PC-3 (cell line): Measurements from ENCODE around the gene SCMH1. TPM values are rescaled to one million over a fixed set of nuclear protein-coding genes. Genes with fewer than 3 reads are reported as not detected.
A peak's percentile ranks its signal among the peaks of the same experiment; 100 is the strongest.

Source experiments
- ATAC-seq: fragments of 200-7000 bp; cut with Tn5 transposase; 2 replicates; pipeline ENCODE4 v1.9.1; 2020; ENCODE audit warnings: mild to moderate bottlenecking, moderate library complexity
- BruUV-seq: library from RNA; stranded (reverse); fragments of 400-500 nt; replicated peaks from 2 replicates; lab custom pipeline; 2021; lab: Mats Ljungman, UMichigan
- CTCF ChIA-PET: fragments of 300-600 bp; sonication (Branson Sonifier 250); formaldehyde crosslinking; loops from one replicate; lab custom pipeline; 2022; ENCODE audit warnings: antibody characterized with exemption; lab: Charles Lee
- POLR2A ChIA-PET: fragments of 300-600 bp; sonication (Branson Sonifier 250); formaldehyde crosslinking; loops from one replicate; lab custom pipeline; 2022; ENCODE audit warnings: antibody characterized with exemption; ENCODE audit not compliant: unreplicated experiment; lab: Charles Lee
- DNase-seq: peaks from one replicate; pipeline ENCODE4 v3.0.0-alpha.2; 2015
- H2AFZ ChIP-seq: fragments of 300-600 bp; sonication (generic); 2 replicates; pipeline ENCODE4 v1.6.0; 2016; ENCODE audit warnings: antibody characterized with exemption, low read length
- H3F3A ChIP-seq: fragments of 300-600 bp; sonication (generic); one replicate; pipeline ENCODE4 v1.6.0; 2017; ENCODE audit warnings: antibody characterized with exemption, low read length, control low read depth, mild to moderate bottlenecking; ENCODE audit not compliant: unreplicated experiment
- H3K27ac ChIP-seq: fragments of 300-600 bp; sonication (generic); 2 replicates; pipeline ENCODE4 v1.5.1; 2016; ENCODE audit warnings: mild to moderate bottlenecking, low read length
- H3K27me3 ChIP-seq: fragments of 300-600 bp; sonication (generic); 2 replicates; pipeline ENCODE4 v1.6.1; 2016; ENCODE audit warnings: low read length, mixed read lengths
- H3K36me3 ChIP-seq: fragments of 300-600 bp; sonication (generic); 2 replicates; pipeline ENCODE4 v1.6.1; 2016; ENCODE audit warnings: low read depth, mixed run types, low read length, mixed read lengths
- H3K4me1 ChIP-seq: fragments of 300-600 bp; sonication (generic); 2 replicates; pipeline ENCODE4 v1.5.1; 2016; ENCODE audit warnings: low read length; ENCODE audit not compliant: insufficient read depth
- H3K4me2 ChIP-seq: fragments of 300-600 bp; sonication (generic); 2 replicates; pipeline ENCODE4 v1.6.0; 2016; ENCODE audit warnings: low read length
- H3K4me3 ChIP-seq: fragments of 300-600 bp; sonication (generic); 2 replicates; pipeline ENCODE4 v1.5.1; 2016; ENCODE audit warnings: mild to moderate bottlenecking, low read length, mixed read lengths
- H3K79me2 ChIP-seq: fragments of 300-600 bp; sonication (generic); 2 replicates; pipeline ENCODE4 v1.6.1; 2017; ENCODE audit warnings: low read length, mixed read lengths
- H3K9ac ChIP-seq: fragments of 300-600 bp; sonication (generic); 2 replicates; pipeline ENCODE4 v1.6.0; 2016; ENCODE audit warnings: mild to moderate bottlenecking, low read length
- H3K9me2 ChIP-seq: fragments of 300-600 bp; sonication (generic); replicated peaks from 2 replicates; pipeline ENCODE4 v1.6.1; 2016; ENCODE audit warnings: mixed run types, low read length, mixed read lengths
- H3K9me3 ChIP-seq: fragments of 300-600 bp; sonication (generic); 2 replicates; pipeline ENCODE4 v1.6.1; 2016; ENCODE audit warnings: low read length, mixed read lengths
- H4K20me1 ChIP-seq: fragments of 300-600 bp; sonication (generic); 2 replicates; pipeline ENCODE4 v1.6.1; 2016; ENCODE audit warnings: low read length, mixed read lengths
- EZH2 ChIP-seq: fragments of 300-600 bp; sonication (generic); IDR thresholded peaks from one replicate; pipeline ENCODE4 v1.6.1; 2017; ENCODE audit warnings: antibody characterized with exemption, mild to moderate bottlenecking, low read length; ENCODE audit not compliant: unreplicated experiment
- EZH2phosphoT487 ChIP-seq: fragments of 300-600 bp; sonication (generic); IDR thresholded peaks from 2 replicates; pipeline ENCODE4 v1.6.1; 2018; ENCODE audit warnings: mild to moderate bottlenecking, antibody characterized with exemption, low read length, borderline replicate concordance
- intact Hi-C: fragments of 100-400 bp; cut with micrococcal nuclease; formaldehyde crosslinking; loops from 2 replicates; pipeline ENCODE4 v1.9.0; 2023
- total RNA-seq: library from RNA; depleted of rRNA; stranded (reverse); fragments of >200 nt; gene quantifications from 2 replicates; pipeline ENCODE4 v1.2.3, GENCODE V29; 2014
- TF ChIP-seq, protein P1 (sequence below): fragments of 300-600 bp; sonication (generic); conservative IDR thresholded peaks from 2 replicates; pipeline ENCODE4 v1.5.1; 2017; ENCODE audit warnings: antibody characterized with exemption, low read depth, mild to moderate bottlenecking, low read length

SCMH1 gene
- total RNA-seq, 1 experiment from 2014 or later, result 33.6 TPM

DNA sequence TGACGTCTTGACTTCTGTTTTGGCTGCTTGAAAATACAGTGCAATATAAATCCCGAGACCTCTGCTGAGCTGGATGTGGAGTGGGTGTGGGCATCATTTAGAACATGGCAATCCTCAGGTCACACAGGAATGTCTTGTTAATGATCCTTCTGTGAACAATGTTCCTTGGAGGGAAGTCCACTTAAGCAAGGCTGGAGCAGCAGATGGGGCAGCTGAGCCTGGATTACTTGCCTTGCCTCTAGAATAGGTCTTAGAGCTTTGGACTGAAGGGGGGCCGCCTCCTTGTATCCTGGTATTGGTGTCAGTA, 926 bp upstream of the SCMH1 start:
- H3K79me2 ChIP-seq, result peaks cover 33% of the 10 kb centered on the region
- H3K9me2 ChIP-seq, result no peaks in the 10 kb centered on the region
- no peak overlapping the region for H3K9ac ChIP-seq
- H4K20me1 ChIP-seq, result peaks cover 2% of the 10 kb centered on the region
- no peaks in the 10 kb centered on the region for H3K27me3 ChIP-seq
- H3K4me2 ChIP-seq, result peak overlapping the region; percentile 83; the same call in 1 of the 2 replicates
- ChIA-PET POLR2A (interaction anchor here (0.6 kb wide), 1 partner anchor 295 kb away, joined by 4 read pairs; no protein-coding TSS in a partner anchor), CTCF (no interaction called here)
- TF ChIP-seq EZH2, result no peak
- no peak for TF ChIP-seq EZH2phosphoT487
- TF ChIP-seq, protein P1, sequence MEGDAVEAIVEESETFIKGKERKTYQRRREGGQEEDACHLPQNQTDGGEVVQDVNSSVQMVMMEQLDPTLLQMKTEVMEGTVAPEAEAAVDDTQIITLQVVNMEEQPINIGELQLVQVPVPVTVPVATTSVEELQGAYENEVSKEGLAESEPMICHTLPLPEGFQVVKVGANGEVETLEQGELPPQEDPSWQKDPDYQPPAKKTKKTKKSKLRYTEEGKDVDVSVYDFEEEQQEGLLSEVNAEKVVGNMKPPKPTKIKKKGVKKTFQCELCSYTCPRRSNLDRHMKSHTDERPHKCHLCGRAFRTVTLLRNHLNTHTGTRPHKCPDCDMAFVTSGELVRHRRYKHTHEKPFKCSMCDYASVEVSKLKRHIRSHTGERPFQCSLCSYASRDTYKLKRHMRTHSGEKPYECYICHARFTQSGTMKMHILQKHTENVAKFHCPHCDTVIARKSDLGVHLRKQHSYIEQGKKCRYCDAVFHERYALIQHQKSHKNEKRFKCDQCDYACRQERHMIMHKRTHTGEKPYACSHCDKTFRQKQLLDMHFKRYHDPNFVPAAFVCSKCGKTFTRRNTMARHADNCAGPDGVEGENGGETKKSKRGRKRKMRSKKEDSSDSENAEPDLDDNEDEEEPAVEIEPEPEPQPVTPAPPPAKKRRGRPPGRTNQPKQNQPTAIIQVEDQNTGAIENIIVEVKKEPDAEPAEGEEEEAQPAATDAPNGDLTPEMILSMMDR, result no peak
- DNase-seq (no peak), ATAC-seq (no peak)
- H3K4me3 ChIP-seq, result no peak overlapping the region
- intact Hi-C loops, result loop anchor here (5.0 kb wide), 3 partner anchors 71 to 191 kb away; no protein-coding TSS in a partner anchor
- H3K36me3 ChIP-seq, result no peaks in the 10 kb centered on the region
- TSS peak; percentile 53 for BruUV-seq
- H3F3A ChIP-seq, result peaks cover 6% of the 10 kb centered on the region
- H3K9me3 ChIP-seq, result no peaks in the 10 kb centered on the region
- H3K4me1 ChIP-seq, result peaks cover 48% of the 10 kb centered on the region
- H3K27ac ChIP-seq, result no peak overlapping the region
- no peak overlapping the region for H2AFZ ChIP-seq

DNA sequence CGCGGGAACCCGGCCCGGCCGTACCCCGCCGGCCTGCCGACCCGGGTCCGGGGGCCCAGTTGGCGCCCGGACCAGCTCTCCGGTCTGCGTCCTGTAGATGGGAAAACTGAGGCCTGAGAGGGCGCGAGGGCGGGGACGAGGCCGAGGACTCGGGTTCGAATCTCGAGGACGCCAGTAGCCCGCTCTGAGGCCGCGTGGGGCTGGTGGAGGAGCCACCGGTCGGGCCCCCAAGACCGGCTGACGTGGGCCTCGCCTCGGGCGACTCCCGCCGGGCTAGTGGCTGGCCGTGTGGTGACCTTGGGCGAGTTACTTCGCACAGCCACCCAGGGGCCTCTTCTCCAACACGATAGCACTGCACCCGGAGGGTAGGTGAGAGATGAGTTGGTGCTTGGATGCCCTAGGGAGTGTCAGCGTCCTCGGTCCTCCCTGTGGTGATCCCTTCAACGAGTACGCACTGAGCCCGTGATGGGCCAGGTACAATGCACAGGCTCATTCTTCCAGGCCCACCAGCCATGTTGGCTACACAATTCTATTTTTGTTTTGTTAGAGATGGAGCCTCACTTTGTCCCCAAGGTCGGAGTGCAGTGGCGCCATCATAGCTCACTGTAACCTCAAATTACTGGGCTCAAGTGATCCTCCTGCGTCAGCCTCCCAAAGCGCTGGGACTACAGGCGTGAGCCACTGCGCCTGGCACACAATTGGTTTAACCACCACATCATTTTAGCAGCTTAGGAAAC, 404 bp upstream of the SCMH1 start:
- CTCF ChIA-PET, result no interaction called here
- Histone ChIP-seq H3K9ac (peak overlapping the region; percentile 62), H3K79me2 (peaks cover 38% of the 10 kb centered on the region), H3K27me3 (no peaks in the 10 kb centered on the region), H3K9me2 (no peaks in the 10 kb centered on the region), H3K27ac (0 out of 2 replicates have a peak overlapping the region, but pooled peaks have one; percentile 11), H3K4me1 (peaks cover 53% of the 10 kb centered on the region), H4K20me1 (peaks cover 6% of the 10 kb centered on the region), H3K4me3 (peak overlapping the region; percentile 66), H3K36me3 (no peaks in the 10 kb centered on the region), H3K4me2 (peak overlapping the region; percentile 83), H3K9me3 (no peaks in the 10 kb centered on the region), H2AFZ (peak overlapping the region; percentile 83), H3F3A (peaks cover 6% of the 10 kb centered on the region)
- no TSS peak for BruUV-seq
- ATAC-seq (no peak), DNase-seq (no peak)
- intact Hi-C loops, result loop anchor here (5.0 kb wide), 3 partner anchors 70 to 190 kb away; no protein-coding TSS in a partner anchor
- POLR2A ChIA-PET, result interaction anchor here (0.6 kb wide), 1 partner anchor 296 kb away, joined by 4 read pairs; no protein-coding TSS in a partner anchor
- TF ChIP-seq EZH2phosphoT487 (no peak), EZH2 (no peak)
- TF ChIP-seq, protein P1, result no peak

DNA sequence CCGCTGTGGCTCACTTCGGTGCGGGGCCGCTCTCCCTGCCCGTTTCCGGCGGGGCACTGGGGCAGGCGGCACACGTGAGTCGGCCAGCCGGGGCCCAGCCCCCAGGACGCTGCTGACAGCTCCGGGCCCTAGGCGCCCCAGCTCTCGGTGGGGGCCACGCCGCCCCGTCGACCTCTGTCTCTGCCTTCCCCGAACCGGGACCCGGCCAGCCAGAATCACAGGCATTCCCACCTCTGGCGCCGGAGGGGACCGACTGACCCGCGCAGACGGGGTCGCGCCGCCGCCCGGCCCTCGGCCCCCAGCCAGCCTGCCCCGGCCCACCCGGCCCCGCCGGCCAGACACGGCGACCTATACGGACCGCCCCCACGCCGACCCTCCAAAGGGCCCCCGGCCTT, 755 bp downstream of the SCMH1 start:
- ChIA-PET CTCF (interaction anchor here (1.1 to 1.5 kb wide), 2 partner anchors 83 to 85 kb away, joined by 5 to 9 read pairs; no protein-coding TSS in a partner anchor), POLR2A (no interaction called here)
- Histone ChIP-seq H3K9ac (peak overlapping the region; percentile 80), H4K20me1 (peaks cover 10% of the 10 kb centered on the region), H3K4me2 (peak overlapping the region; percentile 94), H3K27ac (peak overlapping the region; percentile 44), H3K4me1 (peaks cover 57% of the 10 kb centered on the region), H3K9me3 (no peaks in the 10 kb centered on the region), H3K79me2 (peaks cover 50% of the 10 kb centered on the region), H2AFZ (peak overlapping the region; percentile 82), H3F3A (peaks cover 6% of the 10 kb centered on the region), H3K9me2 (no peaks in the 10 kb centered on the region), H3K36me3 (no peaks in the 10 kb centered on the region), H3K27me3 (no peaks in the 10 kb centered on the region), H3K4me3 (peak overlapping the region; percentile 73)
- BruUV-seq, result no TSS peak
- intact Hi-C loops, result loop anchor here (5.0 kb wide), 3 partner anchors 69 to 189 kb away; no protein-coding TSS in a partner anchor
- no peak for TF ChIP-seq EZH2
- TF ChIP-seq, protein P1, result no peak
- no peak for TF ChIP-seq EZH2phosphoT487
- ATAC-seq (peak; percentile 40), DNase-seq (peak; percentile 51)
